ENCODE data around the gene PAGR1.

PAGR1 gene

GRCh38 chr16:29835926-29836325 lies 20.0 kb downstream of the PAGR1 start:
- no peaks in the 10 kb centered on the region for H3K4me1 ChIP-seq (ENCODE audit: control insufficient read depth, insufficient read depth, low read length, poor library complexity, severe bottlenecking)
- H3K27ac ChIP-seq (ENCODE audit: insufficient read depth, low read length, poor library complexity, severe bottlenecking) = no peak overlapping the region
- peaks cover 80% of the 10 kb centered on the region for H3K36me3 ChIP-seq (ENCODE audit: control insufficient read depth, insufficient read depth, low read length)
- no peak for DNase-seq
- H3K27me3 ChIP-seq (replicated peaks; ENCODE audit: control insufficient read depth, insufficient read depth, low read length, poor library complexity, severe bottlenecking) = no peaks in the 10 kb centered on the region
- no peak overlapping the region for H3K4me3 ChIP-seq (ENCODE audit: insufficient read depth, low read depth, low read length, poor library complexity, severe bottlenecking)
- no peaks in the 10 kb centered on the region for H3K9me3 ChIP-seq (ENCODE audit: control insufficient read depth, low read length)

- Histone ChIP-seq H3K27ac (ENCODE audit: insufficient read depth, low read length, poor library complexity, severe bottlenecking) (no peak overlapping the region), H3K9me3 (ENCODE audit: control insufficient read depth, low read length) (no peaks in the 10 kb centered on the region), H3K36me3 (ENCODE audit: control insufficient read depth, insufficient read depth, low read length) (peaks cover 80% of the 10 kb centered on the region), H3K4me3 (ENCODE audit: insufficient read depth, low read depth, low read length, poor library complexity, severe bottlenecking) (no peak overlapping the region), H3K27me3 (replicated peaks; ENCODE audit: control insufficient read depth, insufficient read depth, low read length, poor library complexity, severe bottlenecking) (no peaks in the 10 kb centered on the region), H3K4me1 (ENCODE audit: control insufficient read depth, insufficient read depth, low read length, poor library complexity, severe bottlenecking) (no peaks in the 10 kb centered on the region)
- DNase-seq = no peak
Measured at GRCh38 chr16:29836623-29837022, 20.7 kb downstream of the PAGR1 start.

- H3K36me3 ChIP-seq (ENCODE audit: control insufficient read depth, insufficient read depth, low read length) = peaks cover 88% of the 10 kb centered on the region
- no peak overlapping the region for H3K27ac ChIP-seq (ENCODE audit: insufficient read depth, low read length, poor library complexity, severe bottlenecking)
- H3K4me3 ChIP-seq (ENCODE audit: insufficient read depth, low read depth, low read length, poor library complexity, severe bottlenecking) = no peak overlapping the region
- no peaks in the 10 kb centered on the region for H3K4me1 ChIP-seq (ENCODE audit: control insufficient read depth, insufficient read depth, low read length, poor library complexity, severe bottlenecking)
- DNase-seq = no peak
- H3K9me3 ChIP-seq (ENCODE audit: control insufficient read depth, low read length) = no peaks in the 10 kb centered on the region
- no peaks in the 10 kb centered on the region for H3K27me3 ChIP-seq (replicated peaks; ENCODE audit: control insufficient read depth, insufficient read depth, low read length, poor library complexity, severe bottlenecking)
Measured at GRCh38 chr16:29837841-29838240, 21.9 kb downstream of the PAGR1 start.

- H3K27ac ChIP-seq (ENCODE audit: insufficient read depth, low read length, poor library complexity, severe bottlenecking) = no peak overlapping the region
- no peaks in the 10 kb centered on the region for H3K4me1 ChIP-seq (ENCODE audit: control insufficient read depth, insufficient read depth, low read length, poor library complexity, severe bottlenecking)
- H3K4me3 ChIP-seq (ENCODE audit: insufficient read depth, low read depth, low read length, poor library complexity, severe bottlenecking) = no peak overlapping the region
- DNase-seq = no peak
- no peaks in the 10 kb centered on the region for H3K27me3 ChIP-seq (replicated peaks; ENCODE audit: control insufficient read depth, insufficient read depth, low read length, poor library complexity, severe bottlenecking)
- H3K36me3 ChIP-seq (ENCODE audit: control insufficient read depth, insufficient read depth, low read length) = peaks cover 90% of the 10 kb centered on the region
- H3K9me3 ChIP-seq (ENCODE audit: control insufficient read depth, low read length) = no peaks in the 10 kb centered on the region
Measured at GRCh38 chr16:29839822-29840221, 23.9 kb downstream of the PAGR1 start.

- Histone ChIP-seq H3K4me3 (ENCODE audit: insufficient read depth, low read depth, low read length, poor library complexity, severe bottlenecking) (no peak overlapping the region), H3K9me3 (ENCODE audit: control insufficient read depth, low read length) (no peaks in the 10 kb centered on the region), H3K36me3 (ENCODE audit: control insufficient read depth, insufficient read depth, low read length) (peaks cover 90% of the 10 kb centered on the region)
Measured at GRCh38 chr16:29840240-29840639, 24.3 kb downstream of the PAGR1 start.

GRCh38 chr16:29841631-29842030 lies 25.7 kb downstream of the PAGR1 start:
- H3K4me1 ChIP-seq (ENCODE audit: control insufficient read depth, insufficient read depth, low read length, poor library complexity, severe bottlenecking) = no peaks in the 10 kb centered on the region
- H3K27me3 ChIP-seq (replicated peaks; ENCODE audit: control insufficient read depth, insufficient read depth, low read length, poor library complexity, severe bottlenecking) = no peaks in the 10 kb centered on the region
- no peak for DNase-seq
- H3K36me3 ChIP-seq (ENCODE audit: control insufficient read depth, insufficient read depth, low read length) = peaks cover 92% of the 10 kb centered on the region
- H3K9me3 ChIP-seq (ENCODE audit: control insufficient read depth, low read length) = no peaks in the 10 kb centered on the region
- no peak overlapping the region for H3K4me3 ChIP-seq (ENCODE audit: insufficient read depth, low read depth, low read length, poor library complexity, severe bottlenecking)
- no peak overlapping the region for H3K27ac ChIP-seq (ENCODE audit: insufficient read depth, low read length, poor library complexity, severe bottlenecking)

More at GRCh38 chr16:29840240-29840639, 24.3 kb downstream of the PAGR1 start:
- H3K27ac ChIP-seq (ENCODE audit: insufficient read depth, low read length, poor library complexity, severe bottlenecking) = no peak overlapping the region
- no peaks in the 10 kb centered on the region for H3K27me3 ChIP-seq (replicated peaks; ENCODE audit: control insufficient read depth, insufficient read depth, low read length, poor library complexity, severe bottlenecking)
- H3K4me1 ChIP-seq (ENCODE audit: control insufficient read depth, insufficient read depth, low read length, poor library complexity, severe bottlenecking) = no peaks in the 10 kb centered on the region
- DNase-seq = no peak

- DNase-seq = no peak
- peaks cover 91% of the 10 kb centered on the region for H3K36me3 ChIP-seq (ENCODE audit: control insufficient read depth, insufficient read depth, low read length)
Measured at GRCh38 chr16:29842732-29843346, 26.9 kb downstream of the PAGR1 start.

GRCh38 chr16:29843931-29844330 lies 28.0 kb downstream of the PAGR1 start:
- Histone ChIP-seq H3K4me3 (ENCODE audit: insufficient read depth, low read depth, low read length, poor library complexity, severe bottlenecking) (no peak overlapping the region), H3K27ac (ENCODE audit: insufficient read depth, low read length, poor library complexity, severe bottlenecking) (no peak overlapping the region), H3K9me3 (ENCODE audit: control insufficient read depth, low read length) (no peaks in the 10 kb centered on the region), H3K4me1 (ENCODE audit: control insufficient read depth, insufficient read depth, low read length, poor library complexity, severe bottlenecking) (no peaks in the 10 kb centered on the region), H3K27me3 (replicated peaks; ENCODE audit: control insufficient read depth, insufficient read depth, low read length, poor library complexity, severe bottlenecking) (no peaks in the 10 kb centered on the region), H3K36me3 (ENCODE audit: control insufficient read depth, insufficient read depth, low read length) (peaks cover 82% of the 10 kb centered on the region)
- no peak for DNase-seq

More at GRCh38 chr16:29842732-29843346, 26.9 kb downstream of the PAGR1 start:
- Histone ChIP-seq H3K9me3 (ENCODE audit: control insufficient read depth, low read length) (no peaks in the 10 kb centered on the region), H3K27me3 (replicated peaks; ENCODE audit: control insufficient read depth, insufficient read depth, low read length, poor library complexity, severe bottlenecking) (no peaks in the 10 kb centered on the region), H3K27ac (ENCODE audit: insufficient read depth, low read length, poor library complexity, severe bottlenecking) (no peak overlapping the region), H3K4me1 (ENCODE audit: control insufficient read depth, insufficient read depth, low read length, poor library complexity, severe bottlenecking) (no peaks in the 10 kb centered on the region), H3K4me3 (ENCODE audit: insufficient read depth, low read depth, low read length, poor library complexity, severe bottlenecking) (no peak overlapping the region)

- no peak overlapping the region for H3K4me3 ChIP-seq (ENCODE audit: insufficient read depth, low read depth, low read length, poor library complexity, severe bottlenecking)
- no peaks in the 10 kb centered on the region for H3K27me3 ChIP-seq (replicated peaks; ENCODE audit: control insufficient read depth, insufficient read depth, low read length, poor library complexity, severe bottlenecking)
- H3K9me3 ChIP-seq (ENCODE audit: control insufficient read depth, low read length) = no peaks in the 10 kb centered on the region
- no peak for DNase-seq
- peaks cover 75% of the 10 kb centered on the region for H3K36me3 ChIP-seq (ENCODE audit: control insufficient read depth, insufficient read depth, low read length)
- no peak overlapping the region for H3K27ac ChIP-seq (ENCODE audit: insufficient read depth, low read length, poor library complexity, severe bottlenecking)
- H3K4me1 ChIP-seq (ENCODE audit: control insufficient read depth, insufficient read depth, low read length, poor library complexity, severe bottlenecking) = no peaks in the 10 kb centered on the region
Measured at GRCh38 chr16:29844575-29845331, 28.8 kb downstream of the PAGR1 start.

GRCh38 chr16:29845656-29846055 lies 29.7 kb downstream of the PAGR1 start:
- Histone ChIP-seq H3K4me1 (ENCODE audit: control insufficient read depth, insufficient read depth, low read length, poor library complexity, severe bottlenecking) (no peaks in the 10 kb centered on the region), H3K27ac (ENCODE audit: insufficient read depth, low read length, poor library complexity, severe bottlenecking) (no peak overlapping the region), H3K36me3 (ENCODE audit: control insufficient read depth, insufficient read depth, low read length) (peaks cover 66% of the 10 kb centered on the region), H3K4me3 (ENCODE audit: insufficient read depth, low read depth, low read length, poor library complexity, severe bottlenecking) (no peak overlapping the region), H3K27me3 (replicated peaks; ENCODE audit: control insufficient read depth, insufficient read depth, low read length, poor library complexity, severe bottlenecking) (no peaks in the 10 kb centered on the region), H3K9me3 (ENCODE audit: control insufficient read depth, low read length) (no peaks in the 10 kb centered on the region)
- DNase-seq = no peak

Data from effector memory CD4-positive, alpha-beta T cell (primary cell).